ENCODE measurements around the gene GCA.

- no peak for TF ChIP-seq CTCF (IDR thresholded peaks at IDR 0.05; ENCODE audit: control extremely low read depth in 1 of 3, insufficient read depth in 1 of 3, low read depth in 1 of 3, low read length in 3 of 3)
- TF ChIP-seq BACH1 (IDR thresholded peaks at IDR 0.05; ENCODE audit: low read length) = no peak
- no peak for TF ChIP-seq GABPA (IDR thresholded peaks at IDR 0.05; ENCODE audit: borderline replicate concordance, insufficient read depth, low read length)
- TF ChIP-seq CREB1 (IDR thresholded peaks at IDR 0.05) = no peak
- TF ChIP-seq JUND (IDR thresholded peaks at IDR 0.05; ENCODE audit: low read length) = no peak
- TF ChIP-seq SAP30 (IDR thresholded peaks at IDR 0.05; ENCODE audit: insufficient read depth, insufficient replicate concordance, low read length) = no peak
Measured at GRCh38 chr2:162315938-162316337, 28.0 kb upstream of the GCA start.

Data from H1 (cell line).